Progenitor cell of endocrine pancreas (in vitro differentiated cells): ENCODE results near the gene RAB36. TPM values are rescaled to one million over a fixed set of nuclear protein-coding genes. Genes with fewer than 3 reads are reported as not detected.

Experiments used
- DNase-seq: peaks from one replicate; pipeline ENCODE4 v3.0.0; 2021; ENCODE audit warnings: low spot score; ENCODE audit not compliant: unreplicated experiment
- H3K27ac Mint-ChIP-seq: 2 replicates; pipeline ENCODE4 v1.8.0; 2021; ENCODE audit warnings: mild to moderate bottlenecking, moderate library complexity, mixed read lengths
- H3K27me3 Mint-ChIP-seq: 2 replicates; pipeline ENCODE4 v1.8.0; 2021; ENCODE audit warnings: mixed read lengths
- H3K36me3 Mint-ChIP-seq: 2 replicates; pipeline ENCODE4 v1.8.0; 2022; ENCODE audit warnings: mixed read lengths; ENCODE audit not compliant: insufficient read depth
- H3K4me1 Mint-ChIP-seq: 2 replicates; pipeline ENCODE4 v1.8.0; 2021; ENCODE audit warnings: low read depth, mixed read lengths
- H3K4me3 Mint-ChIP-seq: 2 replicates; pipeline ENCODE4 v1.8.0; 2021; ENCODE audit warnings: low read depth, mild to moderate bottlenecking, moderate library complexity, mixed read lengths
- H3K9me3 Mint-ChIP-seq: 2 replicates; pipeline ENCODE4 v1.8.0; 2021; ENCODE audit warnings: low read depth, mixed read lengths
- CTCF ChIP-seq: fragments of 200-600 bp; sonication (generic); IDR thresholded peaks from one replicate; pipeline ENCODE4 v1.5.0; 2021; ENCODE audit warnings: antibody characterized with exemption, mild to moderate bottlenecking; ENCODE audit not compliant: unreplicated experiment
- total RNA-seq: library from RNA; stranded (reverse); gene quantifications from 2 replicates; pipeline ENCODE4 v1.2.1, GENCODE V29; 2021

Gene RAB36
- total RNA-seq, 1 donor from 2014 or later: 10.3 TPM

DNA sequence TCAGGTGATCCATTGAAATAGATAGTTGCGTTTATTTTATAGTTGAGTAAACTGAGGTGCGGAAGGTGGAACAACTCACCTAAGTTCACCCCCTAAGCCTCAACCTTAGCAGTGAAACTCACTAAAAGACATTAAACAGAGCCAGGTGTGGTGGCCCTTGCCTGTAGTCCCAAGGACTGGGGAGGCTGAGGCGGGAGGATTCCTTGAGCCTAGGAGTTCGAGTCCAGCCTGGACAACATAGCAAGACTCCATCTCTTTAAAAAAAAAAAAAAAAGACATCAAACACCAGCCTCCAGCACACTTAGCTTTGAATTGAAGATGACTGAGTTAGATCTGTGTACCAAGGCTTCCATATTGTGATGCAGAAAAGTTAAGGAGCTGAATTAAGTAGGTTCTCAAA, 845 bp upstream of the RAB36 start:
- H3K4me1 Mint-ChIP-seq: peaks cover 28% of the 10 kb centered on the region

GRCh38 chr22:23145878-23146470, 697 bp downstream of the RAB36 start:
- Mint-ChIP-seq H3K36me3 (peaks cover 5% of the 10 kb centered on the region), H3K27me3 (no peaks in the 10 kb centered on the region), H3K4me3 (peak overlapping the region; percentile 77), H3K4me1 (peaks cover 28% of the 10 kb centered on the region), H3K27ac (no peak overlapping the region), H3K9me3 (no peaks in the 10 kb centered on the region)
- TF ChIP-seq CTCF: no peak
- no peak for DNase-seq

More for the DNA sequence above, 845 bp upstream of the RAB36 start:
- H3K27ac Mint-ChIP-seq: peak overlapping the region; percentile 84
- H3K36me3 Mint-ChIP-seq: no peaks in the 10 kb centered on the region
- no peaks in the 10 kb centered on the region for H3K9me3 Mint-ChIP-seq
- no peak overlapping the region for H3K4me3 Mint-ChIP-seq
- H3K27me3 Mint-ChIP-seq: no peaks in the 10 kb centered on the region
- TF ChIP-seq CTCF: no peak
- DNase-seq: no peak

DNA sequence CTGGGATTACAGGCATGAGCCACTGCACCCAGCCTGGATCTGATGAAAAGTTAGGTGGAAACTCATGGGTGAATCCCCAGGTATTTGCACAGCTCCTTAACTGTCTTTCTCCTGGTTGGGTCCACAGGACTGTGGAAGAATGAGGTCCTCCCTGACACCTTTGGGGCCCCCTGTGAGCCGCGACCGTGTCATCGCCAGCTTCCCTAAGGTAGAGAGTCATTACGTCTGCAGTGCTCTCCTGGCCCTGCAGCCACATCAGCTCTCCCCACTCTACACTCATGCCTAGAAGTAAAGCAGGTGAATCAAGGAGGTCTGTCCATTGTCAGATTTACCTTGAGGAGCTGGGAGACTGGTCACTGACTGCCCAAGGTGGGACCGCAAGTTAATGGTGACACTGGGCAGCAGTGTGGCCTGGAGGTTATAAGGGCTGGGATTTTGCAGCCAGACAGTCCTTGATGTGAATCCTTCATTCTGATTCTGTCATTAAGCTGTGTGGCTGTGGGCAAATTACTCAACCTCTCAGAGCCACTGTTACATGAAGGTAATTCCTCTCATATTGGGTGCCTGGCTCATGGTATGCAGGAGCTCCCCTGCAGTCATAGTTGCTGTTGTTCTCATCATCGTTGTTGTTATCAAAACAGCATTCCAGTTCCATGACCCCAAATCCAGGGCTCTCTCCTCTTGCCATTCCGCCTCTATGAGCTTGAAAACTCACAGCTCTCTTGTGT, 1.4 kb downstream of the RAB36 start:
- no peak for TF ChIP-seq CTCF
- Mint-ChIP-seq H3K4me1 (peaks cover 24% of the 10 kb centered on the region), H3K4me3 (peak overlapping the region; percentile 42), H3K27ac (no peak overlapping the region), H3K9me3 (no peaks in the 10 kb centered on the region), H3K36me3 (peaks cover 5% of the 10 kb centered on the region), H3K27me3 (no peaks in the 10 kb centered on the region)
- no peak for DNase-seq

DNA sequence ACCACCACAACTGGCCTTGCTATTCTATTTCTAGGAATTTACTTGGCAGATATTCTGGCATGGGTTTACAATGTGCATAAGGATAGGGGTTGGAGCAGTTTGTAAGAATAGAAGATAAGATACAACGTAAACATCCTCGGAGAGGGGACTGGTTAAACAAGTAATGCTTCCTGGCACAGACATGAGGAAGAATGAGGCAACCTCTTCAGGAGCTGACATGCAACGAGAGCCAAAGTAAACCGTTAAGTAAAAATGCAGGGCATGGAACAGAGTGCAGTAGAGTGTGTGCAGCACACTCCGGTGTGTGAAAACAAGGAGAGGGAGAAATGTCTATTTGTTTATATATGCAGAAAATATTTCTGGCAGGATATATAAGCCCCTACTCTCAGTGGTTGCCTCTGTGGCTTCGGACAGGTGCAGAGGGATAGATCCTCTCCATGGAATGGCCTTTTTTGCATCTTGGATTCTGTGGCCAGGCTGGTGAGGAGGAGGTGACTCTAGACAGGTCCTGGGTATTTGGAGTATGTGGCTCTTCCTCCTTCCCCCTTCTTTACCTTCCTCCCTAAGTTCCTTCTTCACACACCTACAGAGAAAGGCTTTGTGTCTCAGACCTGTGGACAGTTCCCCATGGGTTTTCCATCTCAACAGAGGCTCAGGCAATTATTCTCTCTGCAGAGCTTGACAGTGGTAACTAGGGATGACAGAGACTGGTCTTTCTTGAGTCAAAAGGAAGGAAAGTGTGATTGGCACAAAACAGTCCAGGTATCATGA, 2.5 kb downstream of the RAB36 start:
- DNase-seq: no peak
- H3K27ac Mint-ChIP-seq: no peak overlapping the region
- H3K9me3 Mint-ChIP-seq: no peaks in the 10 kb centered on the region
- no peak for TF ChIP-seq CTCF
- no peaks in the 10 kb centered on the region for H3K27me3 Mint-ChIP-seq
- no peak overlapping the region for H3K4me3 Mint-ChIP-seq
- H3K4me1 Mint-ChIP-seq: peaks cover 16% of the 10 kb centered on the region
- H3K36me3 Mint-ChIP-seq: peaks cover 5% of the 10 kb centered on the region

GRCh38 chr22:23149743-23150238, 4.5 kb downstream of the RAB36 start:
- DNase-seq: no peak
- TF ChIP-seq CTCF: no peak
- Mint-ChIP-seq H3K36me3 (peaks cover 8% of the 10 kb centered on the region), H3K4me3 (no peak overlapping the region), H3K27ac (no peak overlapping the region), H3K27me3 (no peaks in the 10 kb centered on the region), H3K9me3 (no peaks in the 10 kb centered on the region), H3K4me1 (peaks cover 8% of the 10 kb centered on the region)
